D721Med (cell line): ENCODE results near the gene TTLL3.

Source experiments
- DNase-seq: peaks from one replicate; pipeline ENCODE4 v3.0.0; 2011; ENCODE audit warnings: low spot score; ENCODE audit not compliant: insufficient read length
- FAIRE-seq: peaks from 2 replicates; lab custom pipeline; 2011; peaks lifted over from hg19 to GRCh38; lab: Jason Lieb, UNC
- CTCF ChIP-seq: IDR thresholded peaks from 2 replicates; pipeline ENCODE4 v1.5.1; 2012; ENCODE audit warnings: mild to moderate bottlenecking, control low read depth; ENCODE audit not compliant: insufficient read depth; ENCODE audit errors: missing control alignments

TTLL3 gene

GRCh38 chr3:9786825-9787669, 23.0 kb upstream of the TTLL3 start:
- no peak for DNase-seq
- peak; percentile 37 for TF ChIP-seq CTCF
- FAIRE-seq, result no peak

GRCh38 chr3:9787714-9788113, 22.3 kb upstream of the TTLL3 start:
- no peak for FAIRE-seq
- no peak for DNase-seq
- TF ChIP-seq CTCF, result no peak

GRCh38 chr3:9791127-9791526, 18.9 kb upstream of the TTLL3 start:
- DNase-seq, result no peak
- no peak for FAIRE-seq
- no peak for TF ChIP-seq CTCF

- no peak for TF ChIP-seq CTCF
- FAIRE-seq, result no peak
- no peak for DNase-seq
Measured at GRCh38 chr3:9791790-9792404, 18.2 kb upstream of the TTLL3 start.

GRCh38 chr3:9792405-9793160, 17.5 kb upstream of the TTLL3 start, which contains the start of the genes ARPC4 and TADA3:
Gene ARPC4, plus strand, starts transcription at chr3:9793082. Its CDS starts 40 bp downstream, at chr3:9793122.
Gene TADA3, minus strand, starts transcription at chr3:9792473. Its CDS starts 1,007 bp downstream, at chr3:9791466.
- TF ChIP-seq CTCF, result no peak
- peak; percentile 93 for DNase-seq
- FAIRE-seq, result no peak

- no peak for TF ChIP-seq CTCF
- DNase-seq (no peak), FAIRE-seq (no peak)
Measured at GRCh38 chr3:9793161-9793781, 16.8 kb upstream of the TTLL3 start.
